Brain microvascular endothelial cell (primary cell): ENCODE results near the gene ITPA.
A peak's percentile ranks its signal among the peaks of the same experiment; 100 is the strongest.
"Not testable (repeated sequence)": the region's sequence is repeated elsewhere in the genome, so short reads cannot be mapped to it uniquely, and the experiment has no call there.

Source experiments
- DNase-seq: peaks from one replicate; pipeline ENCODE4 v3.0.0-alpha.2; 2020
- H3K27ac ChIP-seq: fragments of 250-450 bp; sonication (Bioruptor Pico); 2 replicates; pipeline ENCODE4 v1.5.1; 2020; ENCODE audit warnings: mild to moderate bottlenecking, moderate library complexity
- H3K27me3 ChIP-seq: fragments of 250-450 bp; sonication (Bioruptor Pico); replicated peaks from 2 replicates; pipeline ENCODE4 v1.5.1; 2020; ENCODE audit warnings: mild to moderate bottlenecking
- H3K36me3 ChIP-seq: fragments of 250-450 bp; sonication (Bioruptor Pico); replicated peaks from 2 replicates; pipeline ENCODE4 v1.5.1; 2020; ENCODE audit warnings: mild to moderate bottlenecking
- H3K4me3 ChIP-seq: 2 replicates; pipeline ENCODE4 v1.5.1; 2011; ENCODE audit warnings: low read depth, mild to moderate bottlenecking, control low read depth, low read length, moderate library complexity
- CTCF ChIP-seq: IDR thresholded peaks from 2 replicates; pipeline ENCODE4 v1.5.1; 2011; ENCODE audit warnings: low read depth, mild to moderate bottlenecking, moderate library complexity, low read length, control low read depth, inconsistent platforms; ENCODE audit errors: missing control alignments
- in situ Hi-C: cut with HindIII; loops from 2 replicates; pipeline ENCODE4 v1.10.0; 2017; ENCODE audit warnings: low sequenced_read_pairs, low pct_ligation_motif_present

Gene ITPA

DNA sequence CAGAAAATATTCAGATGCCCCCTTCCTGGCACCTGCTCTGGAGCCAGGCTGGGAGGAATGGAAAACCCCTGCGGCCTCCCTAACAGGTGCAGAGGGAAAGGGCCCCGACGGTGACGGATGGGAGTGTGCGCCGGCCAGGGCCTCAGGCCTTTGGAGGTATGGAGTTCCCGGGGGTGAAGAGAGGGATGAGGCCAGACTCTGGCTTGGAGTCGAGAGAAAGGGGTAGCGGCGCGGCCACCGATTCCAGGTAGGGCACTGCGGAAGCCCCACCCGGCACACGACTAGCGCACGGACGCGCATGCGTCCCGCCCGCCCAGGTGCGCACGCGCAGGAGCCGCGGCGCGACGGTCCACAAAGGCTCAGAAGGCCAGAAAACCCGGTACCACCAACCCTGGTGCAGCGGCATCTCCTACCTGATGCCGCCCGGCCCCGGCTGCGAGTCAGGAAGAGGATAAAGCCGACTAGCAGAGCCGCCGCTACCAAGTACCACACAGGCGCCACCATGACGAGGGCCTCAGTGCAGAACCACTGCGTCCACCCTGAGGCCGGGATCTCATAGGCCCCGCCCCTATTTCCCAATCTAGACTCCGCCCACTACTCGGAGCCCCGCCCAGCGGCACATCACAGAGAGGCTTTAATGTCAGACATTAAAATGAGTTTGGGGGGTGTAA, 5.0 kb upstream of the ITPA start, which contains the start of gene DDRGK1:
Gene DDRGK1, minus strand, starts transcription at position 559 of the 671 bp plus-strand sequence. Its CDS starts 55 bp downstream, at position 504.
- in situ Hi-C loops, result no loop called here
- DNase-seq, result peak; percentile 82
- H3K36me3 ChIP-seq, result peaks cover 12% of the 10 kb centered on the region
- H3K4me3 ChIP-seq, result peak within 1 kb of the TSS; percentile 95
- peak within 1 kb of the TSS; percentile 74 for H3K27ac ChIP-seq
- no peak for TF ChIP-seq CTCF
- H3K27me3 ChIP-seq, result no peaks in the 10 kb centered on the region

GRCh38 chr20:3208786-3209256, 477 bp upstream of the ITPA start:
- no peak for TF ChIP-seq CTCF
- in situ Hi-C loops, result no loop called here
- H3K4me3 ChIP-seq, result peak overlapping the region; percentile 94
- no peak for DNase-seq
- H3K27ac ChIP-seq, result peak overlapping the region; percentile 53
- H3K36me3 ChIP-seq, result peaks cover 7% of the 10 kb centered on the region
- no peaks in the 10 kb centered on the region for H3K27me3 ChIP-seq

DNA sequence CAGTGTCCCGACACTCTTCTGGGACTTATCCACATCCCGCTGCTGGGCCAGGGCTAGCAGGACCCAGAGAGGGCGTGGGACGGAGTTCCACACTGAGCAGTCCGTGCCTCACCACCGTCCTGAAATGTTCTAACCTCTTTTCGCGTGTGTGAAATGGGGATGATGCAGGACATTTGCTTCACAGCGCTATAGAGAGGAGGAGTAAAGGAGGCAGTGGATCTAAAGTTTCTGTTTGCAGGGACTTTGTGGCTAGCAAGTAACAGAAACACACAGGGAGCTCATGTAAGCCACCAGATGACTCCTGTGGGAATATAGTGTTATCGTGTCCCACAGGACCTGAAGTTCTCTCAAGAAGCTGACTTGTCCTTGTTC, 634 bp downstream of the ITPA start:
- in situ Hi-C loops, result no loop called here
- Histone ChIP-seq H3K27me3 (no peaks in the 10 kb centered on the region), H3K36me3 (peaks cover 9% of the 10 kb centered on the region), H3K27ac (peak overlapping the region; percentile 53), H3K4me3 (peak overlapping the region; percentile 94)
- no peak for TF ChIP-seq CTCF
- DNase-seq, result peak; percentile 4

DNA sequence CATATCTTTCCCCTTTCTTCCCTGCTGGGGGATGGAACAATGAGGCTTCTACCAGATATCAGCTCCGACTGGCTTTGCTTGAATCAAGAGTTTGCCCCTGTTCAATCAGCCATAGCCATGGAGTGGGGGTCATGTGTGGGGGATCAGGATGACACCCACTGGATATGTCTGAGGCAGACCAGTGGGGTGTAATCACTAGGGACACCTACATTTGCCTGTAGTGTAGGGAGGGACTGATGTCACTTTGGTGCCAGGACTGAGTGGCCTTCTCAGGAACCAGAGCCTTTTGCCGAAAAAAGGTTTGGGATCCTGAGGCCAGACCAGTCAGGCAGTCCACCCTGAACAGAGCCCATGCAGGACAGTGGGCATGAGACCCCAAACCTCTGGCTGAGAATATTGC, 1.0 kb downstream of the ITPA start:
- no peak overlapping the region for H3K27ac ChIP-seq
- H3K4me3 ChIP-seq, result peak overlapping the region; percentile 94
- no peak for TF ChIP-seq CTCF
- no peak for DNase-seq
- in situ Hi-C loops, result no loop called here
- peaks cover 12% of the 10 kb centered on the region for H3K36me3 ChIP-seq
- H3K27me3 ChIP-seq, result no peaks in the 10 kb centered on the region

DNA sequence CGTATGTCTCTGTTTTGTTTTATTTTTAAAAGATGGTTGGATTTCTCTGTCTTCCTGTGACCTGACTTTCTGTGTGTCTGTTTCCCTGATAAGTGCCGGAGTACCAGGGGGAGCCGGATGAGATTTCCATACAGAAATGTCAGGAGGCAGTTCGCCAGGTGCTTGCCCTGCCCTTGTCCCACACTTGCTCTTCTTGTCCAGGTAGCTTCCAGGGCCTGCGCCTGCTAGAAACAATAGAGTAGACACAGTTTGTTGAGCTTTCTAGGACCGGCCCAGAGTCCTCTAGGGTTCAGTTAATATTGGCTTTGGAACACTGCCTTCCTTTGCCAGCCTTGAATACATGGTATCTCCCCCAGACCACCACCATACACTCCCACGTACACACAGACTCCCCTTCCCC, 3.9 kb downstream of the ITPA start:
- no peak for TF ChIP-seq CTCF
- in situ Hi-C loops, result no loop called here
- H3K27ac ChIP-seq, result no peak overlapping the region
- DNase-seq, result no peak
- H3K36me3 ChIP-seq, result peaks cover 14% of the 10 kb centered on the region
- no peaks in the 10 kb centered on the region for H3K27me3 ChIP-seq
- H3K4me3 ChIP-seq, result no peak overlapping the region

- H3K27me3 ChIP-seq, in situ Hi-C loops, H3K4me3 ChIP-seq, DNase-seq, H3K27ac ChIP-seq: not testable (repeated sequence)
- H3K36me3 ChIP-seq, result peaks cover 16% of the 10 kb centered on the region
These were observed 6.1 kb downstream of the ITPA start for GRCh38 chr20:3215359-3215917.
